ENCODE data around the gene SLC15A3. TPM values are rescaled to one million over a fixed set of nuclear protein-coding genes. Genes with fewer than 3 reads are reported as not detected.

SLC15A3 gene
- polyA plus RNA-seq (2012; ENCODE audit: insufficient read depth, insufficient read length, low read depth) = not detected

DNA sequence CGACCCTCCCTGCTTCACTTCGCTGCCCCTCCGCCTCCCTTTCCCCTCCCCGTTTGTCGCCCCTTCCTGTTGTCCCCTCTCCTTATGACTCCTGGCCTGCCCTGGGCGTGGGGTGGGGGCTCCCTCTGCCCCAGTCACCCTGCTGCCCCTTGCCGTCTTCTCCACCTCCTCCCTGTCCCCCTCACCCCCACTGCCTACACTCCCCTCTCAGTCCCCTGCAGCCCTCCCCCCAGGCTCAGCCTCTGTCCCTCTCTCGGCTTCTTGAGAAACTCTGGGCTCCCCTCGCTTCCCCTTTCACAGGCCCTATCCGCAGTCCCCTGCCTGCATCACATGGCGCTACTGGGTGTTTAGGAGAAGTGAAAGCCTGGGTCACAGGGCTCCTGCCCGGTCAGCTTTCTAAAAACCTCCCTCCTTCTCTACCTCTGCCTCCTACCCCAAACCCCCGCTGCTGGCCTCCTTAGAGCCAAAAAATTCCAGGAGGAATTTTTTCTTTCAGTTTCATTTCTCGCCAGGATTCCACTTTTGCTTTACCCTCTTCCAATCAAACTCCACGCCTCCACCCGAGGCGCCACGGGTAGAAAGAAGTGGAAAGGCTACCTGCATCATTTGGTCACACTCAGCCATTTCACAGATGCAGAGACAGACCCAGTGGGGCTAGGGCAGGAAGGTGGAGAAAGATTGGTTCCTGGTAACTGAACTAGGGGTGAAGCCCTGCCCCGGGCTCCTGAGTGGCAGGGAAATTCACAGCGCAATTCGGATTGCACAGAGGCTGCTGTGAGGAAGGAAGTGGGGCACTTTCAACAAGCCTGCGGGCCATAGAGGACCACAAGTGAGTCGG, at the start of gene SLC15A3:
TSS of gene SLC15A3 (minus strand) at position 273 of the 838 bp plus-strand sequence. CDS start 625 bp downstream, outside the sequence.
- Histone ChIP-seq H3K36me3 (no peaks in the 10 kb centered on the region), H3K9me3 (no peaks in the 10 kb centered on the region), H3K4me3 (ENCODE audit: low read depth, low read length) (no peak within 1 kb of the TSS), H3K27me3 (no peaks in the 10 kb centered on the region), H3K4me1 (no peaks in the 10 kb centered on the region)
- no peak for DNase-seq
- TF ChIP-seq, protein P1, sequence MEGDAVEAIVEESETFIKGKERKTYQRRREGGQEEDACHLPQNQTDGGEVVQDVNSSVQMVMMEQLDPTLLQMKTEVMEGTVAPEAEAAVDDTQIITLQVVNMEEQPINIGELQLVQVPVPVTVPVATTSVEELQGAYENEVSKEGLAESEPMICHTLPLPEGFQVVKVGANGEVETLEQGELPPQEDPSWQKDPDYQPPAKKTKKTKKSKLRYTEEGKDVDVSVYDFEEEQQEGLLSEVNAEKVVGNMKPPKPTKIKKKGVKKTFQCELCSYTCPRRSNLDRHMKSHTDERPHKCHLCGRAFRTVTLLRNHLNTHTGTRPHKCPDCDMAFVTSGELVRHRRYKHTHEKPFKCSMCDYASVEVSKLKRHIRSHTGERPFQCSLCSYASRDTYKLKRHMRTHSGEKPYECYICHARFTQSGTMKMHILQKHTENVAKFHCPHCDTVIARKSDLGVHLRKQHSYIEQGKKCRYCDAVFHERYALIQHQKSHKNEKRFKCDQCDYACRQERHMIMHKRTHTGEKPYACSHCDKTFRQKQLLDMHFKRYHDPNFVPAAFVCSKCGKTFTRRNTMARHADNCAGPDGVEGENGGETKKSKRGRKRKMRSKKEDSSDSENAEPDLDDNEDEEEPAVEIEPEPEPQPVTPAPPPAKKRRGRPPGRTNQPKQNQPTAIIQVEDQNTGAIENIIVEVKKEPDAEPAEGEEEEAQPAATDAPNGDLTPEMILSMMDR (IDR thresholded peaks at IDR 0.05; ENCODE audit: low read depth, low read length) = no peak

GRCh38 chr11:61000426-61000825, 48.5 kb upstream of the SLC15A3 start:
- TF ChIP-seq, protein P1 (IDR thresholded peaks at IDR 0.05; ENCODE audit: low read depth, low read length) = no peak
- H3K4me3 ChIP-seq (ENCODE audit: low read depth, low read length) = no peak overlapping the region
- H3K36me3 ChIP-seq = no peaks in the 10 kb centered on the region
- DNase-seq = no peak
- H3K9me3 ChIP-seq = no peaks in the 10 kb centered on the region
- no peaks in the 10 kb centered on the region for H3K27me3 ChIP-seq
- H3K4me1 ChIP-seq = no peaks in the 10 kb centered on the region

GRCh38 chr11:60996381-60997138, 44.6 kb upstream of the SLC15A3 start:
- no peak overlapping the region for H3K4me3 ChIP-seq (ENCODE audit: low read depth, low read length)
- no peaks in the 10 kb centered on the region for H3K9me3 ChIP-seq
- H3K27me3 ChIP-seq = no peaks in the 10 kb centered on the region
- TF ChIP-seq, protein P1 (IDR thresholded peaks at IDR 0.05; ENCODE audit: low read depth, low read length) = no peak
- no peak for DNase-seq
- H3K4me1 ChIP-seq = no peaks in the 10 kb centered on the region
- H3K36me3 ChIP-seq = no peaks in the 10 kb centered on the region

GRCh38 chr11:60995798-60996197, 43.8 kb upstream of the SLC15A3 start:
- no peak overlapping the region for H3K4me3 ChIP-seq (ENCODE audit: low read depth, low read length)
- DNase-seq = no peak
- H3K36me3 ChIP-seq = no peaks in the 10 kb centered on the region
- H3K4me1 ChIP-seq = no peaks in the 10 kb centered on the region
- H3K27me3 ChIP-seq = no peaks in the 10 kb centered on the region
- no peaks in the 10 kb centered on the region for H3K9me3 ChIP-seq
- TF ChIP-seq, protein P1 (IDR thresholded peaks at IDR 0.05; ENCODE audit: low read depth, low read length) = no peak

- DNase-seq = no peak
- Histone ChIP-seq H3K4me3 (ENCODE audit: low read depth, low read length) (no peak overlapping the region), H3K27me3 (no peaks in the 10 kb centered on the region), H3K36me3 (no peaks in the 10 kb centered on the region), H3K9me3 (no peaks in the 10 kb centered on the region), H3K4me1 (no peaks in the 10 kb centered on the region)
- TF ChIP-seq, protein P1 (IDR thresholded peaks at IDR 0.05; ENCODE audit: low read depth, low read length) = no peak
These were observed 42.6 kb upstream of the SLC15A3 start for GRCh38 chr11:60994541-60995080.

All from BE2C (cell line).